HCEC 1CT (cell line): ENCODE measurements around the gene TMEM17.

ENCODE experiments used
- DNase-seq: peaks from one replicate; pipeline ENCODE4 v3.0.0-alpha.2; 2017

Gene TMEM17

GRCh38 chr2:62452701-62453454 is 53.1 kb downstream of the TMEM17 start:
- no peak for DNase-seq

- DNase-seq, result no peak
These were observed 55.2 kb downstream of the TMEM17 start for GRCh38 chr2:62450716-62451191.
